ENCODE data around the gene ABHD11.
"Not testable (repeated sequence)": the region's sequence is repeated elsewhere in the genome, so short reads cannot be mapped to it uniquely, and the experiment has no call there.

DNA sequence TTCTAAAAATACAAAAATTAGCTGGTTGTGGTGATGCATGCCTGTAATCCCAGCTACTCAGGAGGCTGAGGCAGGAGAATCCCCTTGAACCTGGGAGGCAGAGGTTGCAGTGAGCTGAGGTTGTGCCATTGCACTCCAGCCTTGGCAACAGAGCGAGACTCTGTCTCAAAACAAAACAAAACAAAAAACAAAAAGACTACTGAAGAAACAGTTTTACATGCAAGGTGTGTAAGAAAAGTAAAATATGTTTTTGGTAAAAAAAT lies 49.1 kb upstream of the ABHD11 start:
- TF ChIP-seq, protein P1, sequence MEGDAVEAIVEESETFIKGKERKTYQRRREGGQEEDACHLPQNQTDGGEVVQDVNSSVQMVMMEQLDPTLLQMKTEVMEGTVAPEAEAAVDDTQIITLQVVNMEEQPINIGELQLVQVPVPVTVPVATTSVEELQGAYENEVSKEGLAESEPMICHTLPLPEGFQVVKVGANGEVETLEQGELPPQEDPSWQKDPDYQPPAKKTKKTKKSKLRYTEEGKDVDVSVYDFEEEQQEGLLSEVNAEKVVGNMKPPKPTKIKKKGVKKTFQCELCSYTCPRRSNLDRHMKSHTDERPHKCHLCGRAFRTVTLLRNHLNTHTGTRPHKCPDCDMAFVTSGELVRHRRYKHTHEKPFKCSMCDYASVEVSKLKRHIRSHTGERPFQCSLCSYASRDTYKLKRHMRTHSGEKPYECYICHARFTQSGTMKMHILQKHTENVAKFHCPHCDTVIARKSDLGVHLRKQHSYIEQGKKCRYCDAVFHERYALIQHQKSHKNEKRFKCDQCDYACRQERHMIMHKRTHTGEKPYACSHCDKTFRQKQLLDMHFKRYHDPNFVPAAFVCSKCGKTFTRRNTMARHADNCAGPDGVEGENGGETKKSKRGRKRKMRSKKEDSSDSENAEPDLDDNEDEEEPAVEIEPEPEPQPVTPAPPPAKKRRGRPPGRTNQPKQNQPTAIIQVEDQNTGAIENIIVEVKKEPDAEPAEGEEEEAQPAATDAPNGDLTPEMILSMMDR (IDR thresholded peaks at IDR 0.05; ENCODE audit: poor library complexity) = not testable (repeated sequence)
- TF ChIP-seq EZH2 (IDR thresholded peaks at IDR 0.05; ENCODE audit: borderline replicate concordance); EZH2phosphoT487 (IDR thresholded peaks at IDR 0.05; ENCODE audit: low read depth, severe bottlenecking, unreplicated experiment): not testable (repeated sequence)
